Type B pancreatic cell (in vitro differentiated cells): ENCODE data around the gene VAT1L. TPM values are rescaled to one million over a fixed set of nuclear protein-coding genes. Genes with fewer than 3 reads are reported as not detected.

Experiments
- DNase-seq: peaks from one replicate; pipeline ENCODE4 v3.0.0; 2021; ENCODE audit warnings: mixed read lengths; ENCODE audit not compliant: unreplicated experiment; ENCODE audit errors: extremely low spot score
- H3K27ac Mint-ChIP-seq: 2 replicates; pipeline ENCODE4 v1.8.0; 2021; ENCODE audit warnings: mild to moderate bottlenecking, mixed read lengths
- H3K27me3 Mint-ChIP-seq: 2 replicates; pipeline ENCODE4 v1.8.0; 2021; ENCODE audit warnings: mixed read lengths
- H3K36me3 Mint-ChIP-seq: 2 replicates; pipeline ENCODE4 v1.8.0; 2021; ENCODE audit warnings: mixed read lengths
- H3K4me1 Mint-ChIP-seq: one replicate; pipeline ENCODE4 v1.8.0; 2021; ENCODE audit warnings: mixed read lengths; ENCODE audit not compliant: unreplicated experiment
- H3K4me3 Mint-ChIP-seq: 2 replicates; pipeline ENCODE4 v1.8.0; 2021; ENCODE audit warnings: mild to moderate bottlenecking, mixed read lengths
- H3K9me3 Mint-ChIP-seq: 2 replicates; pipeline ENCODE4 v1.8.0; 2021; ENCODE audit warnings: mixed read lengths
- CTCF ChIP-seq: fragments of 200-600 bp; sonication (generic); conservative IDR thresholded peaks from 2 replicates; pipeline ENCODE4 v1.5.0; 2021; ENCODE audit warnings: antibody characterized with exemption, mild to moderate bottlenecking
- total RNA-seq: library from RNA; stranded (reverse); gene quantifications from 2 replicates; pipeline ENCODE4 v1.2.1, GENCODE V29; 2021; ENCODE audit warnings: low replicate concordance

Gene VAT1L
- total RNA-seq, 1 donor from 2014 or later, result 12.4 TPM

DNA sequence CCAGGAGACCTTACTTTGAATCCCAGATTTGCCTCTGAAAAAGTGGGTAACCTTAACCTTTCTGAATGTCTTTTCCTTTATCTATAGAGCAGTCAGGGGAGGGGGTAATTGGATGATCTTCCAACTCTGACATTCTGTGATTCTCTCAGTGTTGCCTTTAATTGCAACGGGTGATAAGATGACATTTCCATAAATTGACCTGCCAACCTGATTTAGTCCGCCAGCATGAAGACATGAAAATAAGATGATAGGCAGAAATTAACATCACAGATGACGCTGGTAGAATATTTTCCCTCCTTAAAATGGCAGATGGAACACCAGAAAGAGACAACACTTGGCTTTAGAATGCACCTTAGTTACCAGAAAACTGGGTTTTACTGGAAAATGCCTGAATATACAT lies 72.6 kb downstream of the VAT1L start:
- DNase-seq, result no peak
- no peak overlapping the region for H3K4me3 Mint-ChIP-seq
- no peak overlapping the region for H3K27ac Mint-ChIP-seq
- no peak for TF ChIP-seq CTCF
- H3K27me3 Mint-ChIP-seq, result peaks cover 12% of the 10 kb centered on the region
- H3K9me3 Mint-ChIP-seq, result no peaks in the 10 kb centered on the region
- peaks cover 11% of the 10 kb centered on the region for H3K4me1 Mint-ChIP-seq
- H3K36me3 Mint-ChIP-seq, result no peaks in the 10 kb centered on the region

DNA sequence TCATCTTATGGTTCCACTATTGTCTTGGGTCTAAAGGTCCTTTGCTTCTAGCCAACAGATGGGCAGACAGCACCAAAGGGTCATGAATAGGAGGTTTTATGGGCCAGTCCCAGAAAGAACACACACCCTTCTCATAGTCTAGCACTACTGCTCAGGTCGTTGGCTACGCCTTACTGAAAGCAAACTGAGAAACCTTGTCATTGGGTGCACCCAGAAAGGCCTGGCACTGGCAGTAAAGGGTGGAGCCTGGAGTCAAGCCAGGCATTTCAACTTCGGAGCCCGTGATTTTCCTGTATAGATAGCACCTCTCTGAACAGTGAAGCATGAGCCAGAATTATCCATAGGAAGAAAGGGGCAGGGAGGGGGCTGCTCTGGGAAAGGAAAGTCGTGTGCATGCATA lies 74.9 kb downstream of the VAT1L start:
- H3K4me1 Mint-ChIP-seq, result peaks cover 2% of the 10 kb centered on the region
- H3K4me3 Mint-ChIP-seq, result no peak overlapping the region
- DNase-seq, result no peak
- H3K36me3 Mint-ChIP-seq, result no peaks in the 10 kb centered on the region
- no peak overlapping the region for H3K27ac Mint-ChIP-seq
- H3K27me3 Mint-ChIP-seq, result peaks cover 8% of the 10 kb centered on the region
- no peaks in the 10 kb centered on the region for H3K9me3 Mint-ChIP-seq
- TF ChIP-seq CTCF, result no peak

GRCh38 chr16:77866752-77867151 lies 78.4 kb downstream of the VAT1L start:
- TF ChIP-seq CTCF, result no peak
- Mint-ChIP-seq H3K9me3 (no peaks in the 10 kb centered on the region), H3K27ac (no peak overlapping the region), H3K4me1 (peaks cover 13% of the 10 kb centered on the region), H3K27me3 (no peaks in the 10 kb centered on the region), H3K36me3 (no peaks in the 10 kb centered on the region), H3K4me3 (no peak overlapping the region)
- DNase-seq, result no peak

- Mint-ChIP-seq H3K4me3 (no peak overlapping the region), H3K27me3 (no peaks in the 10 kb centered on the region), H3K36me3 (no peaks in the 10 kb centered on the region), H3K4me1 (peaks cover 13% of the 10 kb centered on the region), H3K9me3 (no peaks in the 10 kb centered on the region), H3K27ac (no peak overlapping the region)
- no peak for TF ChIP-seq CTCF
- DNase-seq, result no peak
Measured at GRCh38 chr16:77868052-77868451, 79.7 kb downstream of the VAT1L start.

- H3K27me3 Mint-ChIP-seq, result no peaks in the 10 kb centered on the region
- peaks cover 13% of the 10 kb centered on the region for H3K4me1 Mint-ChIP-seq
- H3K27ac Mint-ChIP-seq, result no peak overlapping the region
- H3K9me3 Mint-ChIP-seq, result no peaks in the 10 kb centered on the region
- no peak for DNase-seq
- no peak for TF ChIP-seq CTCF
- no peaks in the 10 kb centered on the region for H3K36me3 Mint-ChIP-seq
- H3K4me3 Mint-ChIP-seq, result no peak overlapping the region
Measured at GRCh38 chr16:77868478-77868877, 80.1 kb downstream of the VAT1L start.
